GM23338 (cell line): ENCODE data around the gene HNRNPK. TPM values are rescaled to one million over a fixed set of nuclear protein-coding genes. Genes with fewer than 3 reads are reported as not detected.

Source experiments
- ATAC-seq: fragments of 200-7000 bp; cut with Tn5 transposase; 3 replicates; pipeline ENCODE4 v1.9.1; 2020
- DNase-seq: peaks from one replicate; pipeline ENCODE4 v3.0.0-alpha.2; 2015; ENCODE audit warnings: low spot score
- H2AFZ ChIP-seq: fragments of 200-600 bp; sonication (generic); 2 replicates; pipeline ENCODE4 v1.8.0; 2016; ENCODE audit warnings: antibody characterized with exemption, mild to moderate bottlenecking, moderate library complexity
- H3F3A ChIP-seq: fragments of 200-600 bp; sonication (generic); replicated peaks from 2 replicates; pipeline ENCODE4 v1.8.0; 2017; ENCODE audit warnings: antibody characterized with exemption, mixed run types, low read depth
- H3K27ac ChIP-seq: fragments of 200-600 bp; sonication (generic); 2 replicates; pipeline ENCODE4 v1.6.1; 2016; ENCODE audit warnings: low read depth
- H3K27me3 ChIP-seq: fragments of 200-600 bp; sonication (generic); 2 replicates; pipeline ENCODE4 v1.8.0; 2016; ENCODE audit warnings: mild to moderate bottlenecking, mixed run types, moderate library complexity; ENCODE audit not compliant: insufficient read depth
- H3K36me3 ChIP-seq: fragments of 200-600 bp; sonication (generic); 2 replicates; pipeline ENCODE4 v1.8.0; 2016; ENCODE audit warnings: mild to moderate bottlenecking; ENCODE audit not compliant: insufficient read depth
- H3K4me1 ChIP-seq: fragments of 200-600 bp; sonication (generic); 2 replicates; pipeline ENCODE4 v1.8.0; 2016; ENCODE audit warnings: mild to moderate bottlenecking, moderate library complexity; ENCODE audit not compliant: insufficient read depth
- H3K4me2 ChIP-seq: fragments of 200-600 bp; sonication (generic); 2 replicates; pipeline ENCODE4 v1.7.1; 2017; ENCODE audit warnings: mixed run types
- H3K4me3 ChIP-seq: fragments of 200-600 bp; sonication (generic); 2 replicates; pipeline ENCODE4 v1.6.1; 2016; ENCODE audit warnings: mixed run types
- H3K79me2 ChIP-seq: fragments of 200-600 bp; sonication (generic); replicated peaks from 2 replicates; pipeline ENCODE4 v1.8.0; 2017; ENCODE audit warnings: mild to moderate bottlenecking; ENCODE audit not compliant: insufficient read depth
- H3K9me2 ChIP-seq: fragments of 200-600 bp; sonication (generic); 2 replicates; pipeline ENCODE4 v1.8.0; 2017; ENCODE audit not compliant: insufficient read depth
- H4K20me1 ChIP-seq: fragments of 200-600 bp; sonication (generic); replicated peaks from 2 replicates; pipeline ENCODE4 v1.8.0; 2017; ENCODE audit warnings: mild to moderate bottlenecking; ENCODE audit not compliant: insufficient read depth
- H3K27ac Mint-ChIP-seq: 2 replicates; pipeline ENCODE4 v1.8.0; 2020; ENCODE audit warnings: inconsistent platforms, mild to moderate bottlenecking, moderate library complexity, mixed read lengths
- H3K27me3 Mint-ChIP-seq: 3 replicates; pipeline ENCODE4 v1.8.0; 2022; ENCODE audit warnings: low read depth, mild to moderate bottlenecking, moderate library complexity, mixed read lengths, inconsistent platforms; ENCODE audit not compliant: insufficient read depth, poor library complexity
- H3K36me3 Mint-ChIP-seq: 3 replicates; pipeline ENCODE4 v1.8.0; 2021; ENCODE audit warnings: low read depth, mild to moderate bottlenecking, inconsistent platforms, moderate library complexity, mixed read lengths
- H3K4me1 Mint-ChIP-seq: 3 replicates; pipeline ENCODE4 v1.8.0; 2020; ENCODE audit warnings: mild to moderate bottlenecking, inconsistent platforms, mixed read lengths
- H3K4me3 Mint-ChIP-seq: 3 replicates; pipeline ENCODE4 v1.8.0; 2021; ENCODE audit warnings: moderate library complexity, mild to moderate bottlenecking, inconsistent platforms, mixed read lengths
- H3K9me3 Mint-ChIP-seq: 3 replicates; pipeline ENCODE4 v1.8.0; 2020; ENCODE audit warnings: moderate library complexity, mild to moderate bottlenecking, inconsistent platforms, mixed read lengths
- CREB1 ChIP-seq: fragments of 250-450 bp; sonication (Bioruptor Pico); IDR thresholded peaks from 2 replicates; pipeline ENCODE4 v1.5.0; 2020; ENCODE audit warnings: low read depth, mild to moderate bottlenecking, moderate library complexity
- JUNB ChIP-seq: IDR thresholded peaks from one replicate; pipeline ENCODE4 v1.6.1; 2016; ENCODE audit warnings: antibody characterized with exemption; ENCODE audit not compliant: unreplicated experiment
- POLR2AphosphoS5 ChIP-seq: IDR thresholded peaks from 2 replicates; pipeline ENCODE4 v1.6.1; 2016; ENCODE audit warnings: antibody characterized with exemption, low read depth
- STAT1 ChIP-seq: IDR thresholded peaks from one replicate; pipeline ENCODE4 v1.6.1; 2016; ENCODE audit warnings: antibody characterized with exemption; ENCODE audit not compliant: unreplicated experiment
- ZNF114 ChIP-seq: fragments of 250-450 bp; sonication (Bioruptor Pico); IDR thresholded peaks from 2 replicates; pipeline ENCODE4 v1.5.0; 2020; ENCODE audit warnings: mild to moderate bottlenecking, moderate library complexity
- ZNF331 ChIP-seq: fragments of 250-450 bp; sonication (Bioruptor Pico); IDR thresholded peaks from 2 replicates; pipeline ENCODE4 v1.5.0; 2020; ENCODE audit warnings: low read depth, mild to moderate bottlenecking, moderate library complexity
- polyA plus RNA-seq: library from polyadenylated mRNA; unstranded; fragments of >200 nt; fragmentation: Nextera tagmentation; extraction: Ambion mirVana; gene quantifications from 2 replicates; pipeline ENCODE4 v1.2.1, GENCODE V29; 2016
- total RNA-seq: library from RNA; depleted of rRNA; stranded (reverse); fragments of >200 nt; shearing (Covaris generic); gene quantifications from 2 replicates; pipeline ENCODE4 v1.2.3, GENCODE V29; 2014
- TF ChIP-seq, protein P1 (sequence below), 2 experiments: fragments of 200-600 bp in 1 of 2; sonication (generic) in 1 of 2; conservative IDR thresholded peaks; 2 replicates each; pipeline versions ENCODE4 v1.5.1 to v1.6.1; 2016 to 2017; ENCODE audit warnings: antibody characterized with exemption in 2 of 2, low read depth in 2 of 2, mild to moderate bottlenecking in 2 of 2, moderate library complexity in 1 of 2
- TF ChIP-seq, protein P2 (sequence below): IDR thresholded peaks from one replicate; pipeline ENCODE4 v1.6.1; 2018; ENCODE audit warnings: antibody characterized with exemption; ENCODE audit not compliant: unreplicated experiment
- TF ChIP-seq, protein P3 (sequence below): fragments of 250-450 bp; sonication (Bioruptor Pico); IDR thresholded peaks from 2 replicates; pipeline ENCODE4 v1.5.0; 2020; ENCODE audit warnings: mild to moderate bottlenecking, moderate library complexity
- TF ChIP-seq, protein P4 (sequence below): IDR thresholded peaks from 2 replicates; pipeline ENCODE4 v1.6.1; 2016; ENCODE audit warnings: antibody characterized with exemption

HNRNPK gene
- total and polyA plus RNA-seq, 2 experiments from 2014 or later: 417 to 1,083 TPM

DNA sequence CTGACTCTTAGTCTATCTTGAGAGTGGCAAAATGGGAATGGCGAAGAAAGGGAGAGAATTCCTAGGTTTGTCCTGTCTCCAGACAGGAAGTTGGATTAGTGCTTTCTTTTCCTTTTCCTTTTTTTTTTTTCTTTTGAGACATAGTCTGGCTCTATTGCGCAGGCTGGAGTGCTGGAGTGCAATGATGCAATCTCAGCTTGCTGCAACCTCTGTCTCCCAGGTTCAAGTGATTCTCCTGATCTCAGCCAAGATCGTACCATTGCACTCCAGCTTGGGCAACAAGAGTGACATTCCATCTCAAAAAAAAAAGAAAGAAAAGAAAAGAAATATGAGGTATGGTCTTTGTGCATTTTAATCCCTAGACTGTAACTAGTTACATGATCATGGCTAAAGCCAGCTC lies 46.2 kb downstream of the HNRNPK start (continued):
- TF ChIP-seq, protein P1, sequence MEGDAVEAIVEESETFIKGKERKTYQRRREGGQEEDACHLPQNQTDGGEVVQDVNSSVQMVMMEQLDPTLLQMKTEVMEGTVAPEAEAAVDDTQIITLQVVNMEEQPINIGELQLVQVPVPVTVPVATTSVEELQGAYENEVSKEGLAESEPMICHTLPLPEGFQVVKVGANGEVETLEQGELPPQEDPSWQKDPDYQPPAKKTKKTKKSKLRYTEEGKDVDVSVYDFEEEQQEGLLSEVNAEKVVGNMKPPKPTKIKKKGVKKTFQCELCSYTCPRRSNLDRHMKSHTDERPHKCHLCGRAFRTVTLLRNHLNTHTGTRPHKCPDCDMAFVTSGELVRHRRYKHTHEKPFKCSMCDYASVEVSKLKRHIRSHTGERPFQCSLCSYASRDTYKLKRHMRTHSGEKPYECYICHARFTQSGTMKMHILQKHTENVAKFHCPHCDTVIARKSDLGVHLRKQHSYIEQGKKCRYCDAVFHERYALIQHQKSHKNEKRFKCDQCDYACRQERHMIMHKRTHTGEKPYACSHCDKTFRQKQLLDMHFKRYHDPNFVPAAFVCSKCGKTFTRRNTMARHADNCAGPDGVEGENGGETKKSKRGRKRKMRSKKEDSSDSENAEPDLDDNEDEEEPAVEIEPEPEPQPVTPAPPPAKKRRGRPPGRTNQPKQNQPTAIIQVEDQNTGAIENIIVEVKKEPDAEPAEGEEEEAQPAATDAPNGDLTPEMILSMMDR (conservative IDR thresholded peaks at IDR 0.05; ENCODE audit: low read depth in 2 of 2): no peak
- TF ChIP-seq ZNF114 (CRISPR knock-in tag) (no peak), ZNF331 (CRISPR knock-in tag) (no peak), CREB1 (CRISPR knock-in tag) (no peak)
- TF ChIP-seq, protein P2, sequence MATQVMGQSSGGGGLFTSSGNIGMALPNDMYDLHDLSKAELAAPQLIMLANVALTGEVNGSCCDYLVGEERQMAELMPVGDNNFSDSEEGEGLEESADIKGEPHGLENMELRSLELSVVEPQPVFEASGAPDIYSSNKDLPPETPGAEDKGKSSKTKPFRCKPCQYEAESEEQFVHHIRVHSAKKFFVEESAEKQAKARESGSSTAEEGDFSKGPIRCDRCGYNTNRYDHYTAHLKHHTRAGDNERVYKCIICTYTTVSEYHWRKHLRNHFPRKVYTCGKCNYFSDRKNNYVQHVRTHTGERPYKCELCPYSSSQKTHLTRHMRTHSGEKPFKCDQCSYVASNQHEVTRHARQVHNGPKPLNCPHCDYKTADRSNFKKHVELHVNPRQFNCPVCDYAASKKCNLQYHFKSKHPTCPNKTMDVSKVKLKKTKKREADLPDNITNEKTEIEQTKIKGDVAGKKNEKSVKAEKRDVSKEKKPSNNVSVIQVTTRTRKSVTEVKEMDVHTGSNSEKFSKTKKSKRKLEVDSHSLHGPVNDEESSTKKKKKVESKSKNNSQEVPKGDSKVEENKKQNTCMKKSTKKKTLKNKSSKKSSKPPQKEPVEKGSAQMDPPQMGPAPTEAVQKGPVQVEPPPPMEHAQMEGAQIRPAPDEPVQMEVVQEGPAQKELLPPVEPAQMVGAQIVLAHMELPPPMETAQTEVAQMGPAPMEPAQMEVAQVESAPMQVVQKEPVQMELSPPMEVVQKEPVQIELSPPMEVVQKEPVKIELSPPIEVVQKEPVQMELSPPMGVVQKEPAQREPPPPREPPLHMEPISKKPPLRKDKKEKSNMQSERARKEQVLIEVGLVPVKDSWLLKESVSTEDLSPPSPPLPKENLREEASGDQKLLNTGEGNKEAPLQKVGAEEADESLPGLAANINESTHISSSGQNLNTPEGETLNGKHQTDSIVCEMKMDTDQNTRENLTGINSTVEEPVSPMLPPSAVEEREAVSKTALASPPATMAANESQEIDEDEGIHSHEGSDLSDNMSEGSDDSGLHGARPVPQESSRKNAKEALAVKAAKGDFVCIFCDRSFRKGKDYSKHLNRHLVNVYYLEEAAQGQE: no peak

DNA sequence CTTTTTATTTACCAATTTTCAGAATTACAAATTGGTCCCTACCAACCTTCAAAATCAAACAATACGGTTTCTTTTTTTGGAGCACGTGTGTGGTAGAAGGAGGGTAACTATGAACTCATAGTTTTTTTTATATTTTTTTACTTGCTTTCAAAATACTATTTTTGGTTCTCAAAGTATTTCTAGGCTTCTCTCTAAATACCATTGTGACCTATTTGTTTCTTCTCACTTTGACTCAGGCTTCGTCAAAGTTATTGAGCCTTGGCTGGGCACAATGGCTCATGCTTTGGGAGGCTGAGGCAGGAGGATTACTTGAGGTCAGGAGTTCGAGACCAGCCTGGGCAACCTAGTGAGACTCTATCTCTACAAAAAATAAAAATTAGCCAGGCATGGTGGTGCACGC lies 47.2 kb downstream of the HNRNPK start:
- DNase-seq (no peak), ATAC-seq (no peak)
- peaks cover 5% of the 10 kb centered on the region for H3K27me3 Mint-ChIP-seq
- H3K27me3 ChIP-seq: no peaks in the 10 kb centered on the region
- no peak overlapping the region for H3K4me3 Mint-ChIP-seq
- TF ChIP-seq CREB1 (CRISPR knock-in tag): no peak
- TF ChIP-seq STAT1: no peak
- TF ChIP-seq, protein P3, sequence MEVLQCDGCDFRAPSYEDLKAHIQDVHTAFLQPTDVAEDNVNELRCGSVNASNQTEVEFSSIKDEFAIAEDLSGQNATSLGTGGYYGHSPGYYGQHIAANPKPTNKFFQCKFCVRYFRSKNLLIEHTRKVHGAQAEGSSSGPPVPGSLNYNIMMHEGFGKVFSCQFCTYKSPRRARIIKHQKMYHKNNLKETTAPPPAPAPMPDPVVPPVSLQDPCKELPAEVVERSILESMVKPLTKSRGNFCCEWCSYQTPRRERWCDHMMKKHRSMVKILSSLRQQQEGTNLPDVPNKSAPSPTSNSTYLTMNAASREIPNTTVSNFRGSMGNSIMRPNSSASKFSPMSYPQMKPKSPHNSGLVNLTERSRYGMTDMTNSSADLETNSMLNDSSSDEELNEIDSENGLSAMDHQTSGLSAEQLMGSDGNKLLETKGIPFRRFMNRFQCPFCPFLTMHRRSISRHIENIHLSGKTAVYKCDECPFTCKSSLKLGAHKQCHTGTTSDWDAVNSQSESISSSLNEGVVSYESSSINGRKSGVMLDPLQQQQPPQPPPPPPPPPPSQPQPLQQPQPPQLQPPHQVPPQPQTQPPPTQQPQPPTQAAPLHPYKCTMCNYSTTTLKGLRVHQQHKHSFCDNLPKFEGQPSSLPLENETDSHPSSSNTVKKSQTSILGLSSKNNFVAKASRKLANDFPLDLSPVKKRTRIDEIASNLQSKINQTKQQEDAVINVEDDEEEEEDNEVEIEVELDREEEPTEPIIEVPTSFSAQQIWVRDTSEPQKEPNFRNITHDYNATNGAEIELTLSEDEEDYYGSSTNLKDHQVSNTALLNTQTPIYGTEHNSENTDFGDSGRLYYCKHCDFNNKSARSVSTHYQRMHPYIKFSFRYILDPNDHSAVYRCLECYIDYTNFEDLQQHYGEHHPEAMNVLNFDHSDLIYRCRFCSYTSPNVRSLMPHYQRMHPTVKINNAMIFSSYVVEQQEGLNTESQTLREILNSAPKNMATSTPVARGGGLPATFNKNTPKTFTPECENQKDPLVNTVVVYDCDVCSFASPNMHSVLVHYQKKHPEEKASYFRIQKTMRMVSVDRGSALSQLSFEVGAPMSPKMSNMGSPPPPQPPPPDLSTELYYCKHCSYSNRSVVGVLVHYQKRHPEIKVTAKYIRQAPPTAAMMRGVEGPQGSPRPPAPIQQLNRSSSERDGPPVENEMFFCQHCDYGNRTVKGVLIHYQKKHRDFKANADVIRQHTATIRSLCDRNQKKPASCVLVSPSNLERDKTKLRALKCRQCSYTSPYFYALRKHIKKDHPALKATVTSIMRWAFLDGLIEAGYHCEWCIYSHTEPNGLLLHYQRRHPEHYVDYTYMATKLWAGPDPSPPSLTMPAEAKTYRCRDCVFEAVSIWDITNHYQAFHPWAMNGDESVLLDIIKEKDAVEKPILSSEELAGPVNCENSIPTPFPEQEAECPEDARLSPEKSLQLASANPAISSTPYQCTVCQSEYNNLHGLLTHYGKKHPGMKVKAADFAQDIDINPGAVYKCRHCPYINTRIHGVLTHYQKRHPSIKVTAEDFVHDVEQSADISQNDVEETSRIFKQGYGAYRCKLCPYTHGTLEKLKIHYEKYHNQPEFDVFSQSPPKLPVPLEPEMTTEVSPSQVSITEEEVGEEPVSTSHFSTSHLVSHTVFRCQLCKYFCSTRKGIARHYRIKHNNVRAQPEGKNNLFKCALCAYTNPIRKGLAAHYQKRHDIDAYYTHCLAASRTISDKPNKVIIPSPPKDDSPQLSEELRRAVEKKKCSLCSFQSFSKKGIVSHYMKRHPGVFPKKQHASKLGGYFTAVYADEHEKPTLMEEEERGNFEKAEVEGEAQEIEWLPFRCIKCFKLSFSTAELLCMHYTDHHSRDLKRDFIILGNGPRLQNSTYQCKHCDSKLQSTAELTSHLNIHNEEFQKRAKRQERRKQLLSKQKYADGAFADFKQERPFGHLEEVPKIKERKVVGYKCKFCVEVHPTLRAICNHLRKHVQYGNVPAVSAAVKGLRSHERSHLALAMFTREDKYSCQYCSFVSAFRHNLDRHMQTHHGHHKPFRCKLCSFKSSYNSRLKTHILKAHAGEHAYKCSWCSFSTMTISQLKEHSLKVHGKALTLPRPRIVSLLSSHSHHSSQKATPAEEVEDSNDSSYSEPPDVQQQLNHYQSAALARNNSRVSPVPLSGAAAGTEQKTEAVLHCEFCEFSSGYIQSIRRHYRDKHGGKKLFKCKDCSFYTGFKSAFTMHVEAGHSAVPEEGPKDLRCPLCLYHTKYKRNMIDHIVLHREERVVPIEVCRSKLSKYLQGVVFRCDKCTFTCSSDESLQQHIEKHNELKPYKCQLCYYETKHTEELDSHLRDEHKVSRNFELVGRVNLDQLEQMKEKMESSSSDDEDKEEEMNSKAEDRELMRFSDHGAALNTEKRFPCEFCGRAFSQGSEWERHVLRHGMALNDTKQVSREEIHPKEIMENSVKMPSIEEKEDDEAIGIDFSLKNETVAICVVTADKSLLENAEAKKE: no peak
- TF ChIP-seq JUNB: no peak
- TF ChIP-seq, protein P4, sequence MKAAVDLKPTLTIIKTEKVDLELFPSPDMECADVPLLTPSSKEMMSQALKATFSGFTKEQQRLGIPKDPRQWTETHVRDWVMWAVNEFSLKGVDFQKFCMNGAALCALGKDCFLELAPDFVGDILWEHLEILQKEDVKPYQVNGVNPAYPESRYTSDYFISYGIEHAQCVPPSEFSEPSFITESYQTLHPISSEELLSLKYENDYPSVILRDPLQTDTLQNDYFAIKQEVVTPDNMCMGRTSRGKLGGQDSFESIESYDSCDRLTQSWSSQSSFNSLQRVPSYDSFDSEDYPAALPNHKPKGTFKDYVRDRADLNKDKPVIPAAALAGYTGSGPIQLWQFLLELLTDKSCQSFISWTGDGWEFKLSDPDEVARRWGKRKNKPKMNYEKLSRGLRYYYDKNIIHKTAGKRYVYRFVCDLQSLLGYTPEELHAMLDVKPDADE: no peak
- no peak for TF ChIP-seq POLR2AphosphoS5
- no peak overlapping the region for H2AFZ ChIP-seq
- peaks cover 15% of the 10 kb centered on the region; the same call in 2 of the 3 replicates for H3K4me1 Mint-ChIP-seq
- H4K20me1 ChIP-seq: no peaks in the 10 kb centered on the region
- no peak overlapping the region for H3K4me2 ChIP-seq
- H3K4me3 ChIP-seq: no peak overlapping the region
- H3K36me3 ChIP-seq: no peaks in the 10 kb centered on the region
- peaks cover 8% of the 10 kb centered on the region for H3K4me1 ChIP-seq
- no peaks in the 10 kb centered on the region for H3K79me2 ChIP-seq
- no peak overlapping the region for H3K27ac Mint-ChIP-seq
- no peak overlapping the region for H3K27ac ChIP-seq
- H3K9me3 Mint-ChIP-seq: no peaks in the 10 kb centered on the region
- no peaks in the 10 kb centered on the region for H3K9me2 ChIP-seq
- H3K36me3 Mint-ChIP-seq: no peaks in the 10 kb centered on the region; the same call in 2 of the 3 replicates
- no peaks in the 10 kb centered on the region for H3F3A ChIP-seq
